Forelimb muscle (tissue), 1 donor: ENCODE data around the gene PIGO. TPM values are rescaled to one million over a fixed set of nuclear protein-coding genes. Genes with fewer than 3 reads are reported as not detected.

ENCODE experiments used
- DNase-seq: peaks from one replicate; pipeline ENCODE4 v3.0.0-alpha.2; 2013; ENCODE audit warnings: low read depth
- polyA plus RNA-seq: library from polyadenylated mRNA; unstranded; fragments of 120-200 nt; gene quantifications from one replicate; pipeline ENCODE4 v1.2.1, GENCODE V29; 2013; ENCODE audit not compliant: insufficient read length

PIGO gene
- polyA plus RNA-seq, 1 donor, result 11.2 TPM

DNA sequence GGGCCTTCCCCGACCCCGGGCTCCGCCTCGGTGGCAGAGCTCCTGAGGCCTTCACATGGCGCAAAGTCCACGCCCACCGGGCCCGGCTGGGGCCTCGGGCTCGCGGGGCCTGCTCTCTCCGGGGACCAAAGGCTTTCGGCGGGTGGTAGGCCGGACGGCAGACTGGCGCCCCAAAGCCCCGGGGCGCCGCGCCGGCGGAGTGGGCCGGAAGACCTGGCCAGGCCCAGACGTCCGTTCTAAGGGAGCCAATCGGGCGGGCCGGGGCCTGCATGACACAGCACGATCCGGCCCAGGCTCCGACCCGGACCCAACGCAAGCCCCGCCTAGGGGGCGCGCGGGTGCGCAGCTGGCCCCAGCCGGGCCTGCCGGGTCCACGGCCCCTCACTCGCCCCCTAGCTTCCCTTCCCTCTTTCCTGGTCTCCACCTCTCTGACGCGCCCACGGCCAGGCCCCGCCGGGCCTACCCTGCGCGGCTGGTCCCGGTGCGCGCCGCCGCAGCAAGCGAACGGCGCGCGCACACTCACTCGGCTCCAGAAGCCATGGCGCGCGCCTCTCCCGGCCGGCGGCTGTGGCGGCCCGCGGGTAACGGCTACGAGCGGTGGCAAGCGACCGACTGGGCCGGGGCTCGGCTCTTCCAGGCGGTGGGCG lies 24.5 kb downstream of the PIGO start:
- DNase-seq, result no peak

DNA sequence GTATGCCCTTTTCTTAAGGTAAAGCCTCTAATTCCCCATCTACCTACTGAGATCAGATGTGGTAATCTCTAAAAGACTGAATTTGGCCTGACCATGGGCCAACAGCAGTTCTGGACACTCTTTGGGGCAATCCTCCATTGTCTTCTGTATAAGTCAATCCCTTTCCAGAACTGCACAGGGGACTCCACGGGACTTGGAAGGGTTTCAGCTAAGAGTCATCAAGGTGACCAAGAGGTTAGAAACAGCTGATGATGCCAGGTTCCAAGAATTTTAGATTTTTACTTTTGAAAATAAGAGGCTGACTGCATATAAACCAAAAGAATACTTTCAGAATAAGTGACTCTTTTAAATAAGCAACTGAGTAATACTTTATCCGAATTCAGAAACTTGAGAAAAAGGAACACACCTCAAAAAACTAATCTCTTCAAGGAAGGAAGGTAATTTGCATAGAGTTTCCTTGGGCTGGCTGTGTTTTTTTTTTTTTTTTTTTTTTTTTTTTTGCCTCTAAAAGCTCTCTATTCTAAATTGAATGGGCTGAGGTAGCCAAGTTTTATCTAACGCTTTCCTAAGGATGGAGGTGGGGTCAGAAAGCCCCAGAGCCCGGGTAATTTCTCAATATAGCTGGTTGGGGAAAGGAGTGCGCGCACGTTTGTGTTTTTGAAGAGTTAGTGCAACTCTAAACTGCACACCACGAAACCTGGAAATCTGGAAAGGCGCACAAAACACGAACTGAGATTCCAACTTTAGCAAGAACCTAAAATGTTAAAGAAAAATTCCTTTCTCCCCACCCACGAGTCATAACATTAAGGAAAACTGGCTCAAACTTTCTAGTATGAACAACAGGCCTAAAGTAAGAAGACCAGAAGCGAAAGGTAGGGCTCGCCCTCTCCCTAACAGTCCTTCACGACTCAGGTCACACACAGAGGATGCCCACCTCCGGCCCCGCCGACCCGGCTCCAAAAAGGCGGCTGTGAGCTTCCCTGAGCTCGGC lies 25.3 kb downstream of the PIGO start:
- no peak for DNase-seq

DNA sequence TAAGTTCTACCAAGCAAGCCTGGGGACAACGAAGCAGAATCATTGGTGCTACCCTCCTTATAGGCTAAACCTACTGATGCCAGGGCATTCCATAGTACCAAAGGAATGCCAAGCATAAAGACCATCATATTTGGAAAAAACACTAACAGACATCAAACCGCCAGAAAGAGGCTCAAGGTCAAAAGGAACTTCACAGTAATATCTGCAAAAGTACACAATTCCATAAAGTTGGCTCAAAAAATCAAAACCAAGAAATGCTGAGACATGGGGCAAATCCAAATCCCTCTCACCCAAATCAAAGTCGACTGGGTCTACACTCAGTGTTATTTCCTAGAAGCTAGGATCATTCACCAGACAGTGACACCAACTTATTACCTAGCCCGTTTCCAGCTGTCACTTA lies 27.4 kb downstream of the PIGO start:
- DNase-seq, result no peak

DNA sequence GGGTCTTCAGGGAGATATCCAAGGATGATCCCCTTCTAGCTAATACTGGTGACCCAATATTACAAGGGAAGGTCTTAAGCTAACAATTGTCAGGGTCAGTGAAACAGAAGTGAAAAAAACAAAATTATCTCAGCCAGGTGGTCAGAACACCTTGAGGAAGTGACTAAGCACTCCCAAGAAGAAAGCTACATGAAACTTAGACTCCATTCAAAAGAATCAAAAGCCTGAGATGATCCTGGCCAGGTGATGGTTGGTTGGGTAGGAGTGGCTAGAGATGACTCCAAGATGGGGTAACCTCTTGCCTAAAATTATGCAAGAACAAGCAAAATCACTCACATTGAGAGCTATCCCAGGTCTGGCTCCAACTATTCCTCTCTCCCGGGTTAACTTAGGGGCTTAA lies 29.3 kb downstream of the PIGO start:
- no peak for DNase-seq

DNA sequence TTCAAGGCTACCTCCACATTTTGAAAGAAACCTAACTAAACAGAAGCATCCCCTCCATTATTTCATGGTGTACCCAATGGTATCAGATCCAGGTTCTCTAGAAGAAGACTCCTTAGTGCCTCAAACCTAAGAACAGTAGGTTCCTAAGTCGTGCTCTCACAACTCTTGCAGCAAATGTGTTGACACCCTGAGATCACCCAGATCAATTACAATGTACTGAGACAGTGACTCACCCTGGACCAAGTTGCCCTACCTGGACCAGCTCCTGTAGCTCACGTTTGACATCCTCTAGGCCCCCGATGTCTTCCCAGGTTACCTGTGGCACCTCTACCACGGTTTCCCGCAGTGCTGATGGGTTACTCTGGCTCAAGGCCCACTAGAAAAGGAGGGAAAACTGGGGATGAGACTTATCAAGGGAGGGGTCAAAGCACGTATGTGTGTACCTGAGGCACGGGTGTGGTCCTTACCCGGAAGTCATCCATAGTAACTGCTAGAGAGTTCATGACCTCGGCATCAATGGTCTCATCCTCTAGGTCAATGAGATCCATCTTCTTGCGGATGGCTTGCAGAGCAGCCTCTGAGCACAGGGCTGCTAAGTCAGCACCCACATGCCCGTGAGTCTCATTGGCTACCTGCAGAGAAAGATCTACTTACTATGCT lies 35.7 kb downstream of the PIGO start:
- no peak for DNase-seq

DNA sequence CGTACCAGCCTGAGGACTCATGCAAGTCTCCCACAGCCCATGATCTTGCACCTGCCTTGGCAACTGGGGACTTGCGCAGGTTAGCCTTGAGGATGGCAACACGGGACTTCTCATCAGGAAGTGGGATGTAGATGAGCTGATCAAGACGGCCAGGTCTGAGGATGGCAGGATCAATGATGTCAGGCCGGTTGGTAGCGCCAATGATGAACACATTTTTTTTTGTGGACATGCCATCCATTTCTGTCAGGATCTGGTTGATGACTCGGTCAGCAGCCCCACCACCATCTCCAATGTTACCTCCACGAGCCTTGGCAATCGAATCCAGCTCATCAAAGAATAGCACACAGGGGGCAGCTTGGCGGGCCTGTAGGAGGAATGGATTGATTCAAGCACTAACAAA lies 37.0 kb downstream of the PIGO start:
- DNase-seq, result no peak

DNA sequence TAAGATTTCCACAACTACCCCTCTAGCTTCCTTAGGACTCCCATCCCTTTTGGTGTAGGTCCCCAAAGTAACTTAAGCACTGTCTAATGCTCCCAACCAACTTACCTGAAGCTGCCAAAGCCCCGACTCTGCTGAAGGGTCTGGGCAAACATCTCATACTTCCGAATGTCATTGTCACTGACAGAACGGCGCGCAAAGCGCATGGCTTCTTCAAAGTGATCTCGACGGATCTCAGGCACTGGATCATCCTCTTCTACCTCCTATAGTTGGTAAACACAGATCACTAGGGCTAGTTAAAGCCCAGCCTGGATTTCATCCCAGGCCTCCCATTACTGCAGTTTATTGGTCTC lies 39.1 kb downstream of the PIGO start:
- DNase-seq, result no peak

DNA sequence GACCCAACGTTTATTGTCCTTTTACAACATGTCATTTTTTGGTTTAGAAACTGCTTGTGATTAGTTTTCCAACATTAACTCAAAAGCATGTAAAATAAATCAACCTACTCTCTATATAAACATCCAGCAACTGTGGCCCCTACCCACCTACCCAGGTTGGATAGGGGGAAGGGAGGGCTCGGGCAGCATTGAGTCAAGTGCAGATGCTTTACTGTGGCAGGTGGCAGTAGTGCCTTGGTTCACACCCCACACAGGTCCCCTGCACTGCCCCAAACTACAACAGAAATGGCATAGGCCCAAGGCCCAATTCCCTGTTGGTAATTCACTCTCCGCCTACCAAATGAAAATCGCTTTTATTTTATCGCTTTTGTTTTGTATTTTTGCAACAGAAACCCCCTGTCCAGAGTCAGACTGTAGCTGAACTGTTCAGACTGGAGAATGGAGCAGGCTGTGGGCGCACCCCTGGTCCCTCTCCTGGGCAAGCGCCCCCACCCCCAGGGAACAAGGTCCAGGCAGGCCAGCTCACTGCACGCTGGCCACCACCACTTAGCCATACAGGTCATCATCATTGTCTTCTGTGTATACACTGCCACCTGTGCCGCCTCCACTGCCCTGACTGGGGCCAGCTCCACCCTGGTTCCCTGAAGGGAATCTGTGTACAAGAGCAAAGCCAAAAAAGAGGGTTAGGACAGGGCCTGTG lies 39.7 kb downstream of the PIGO start:
- DNase-seq, result no peak

DNA sequence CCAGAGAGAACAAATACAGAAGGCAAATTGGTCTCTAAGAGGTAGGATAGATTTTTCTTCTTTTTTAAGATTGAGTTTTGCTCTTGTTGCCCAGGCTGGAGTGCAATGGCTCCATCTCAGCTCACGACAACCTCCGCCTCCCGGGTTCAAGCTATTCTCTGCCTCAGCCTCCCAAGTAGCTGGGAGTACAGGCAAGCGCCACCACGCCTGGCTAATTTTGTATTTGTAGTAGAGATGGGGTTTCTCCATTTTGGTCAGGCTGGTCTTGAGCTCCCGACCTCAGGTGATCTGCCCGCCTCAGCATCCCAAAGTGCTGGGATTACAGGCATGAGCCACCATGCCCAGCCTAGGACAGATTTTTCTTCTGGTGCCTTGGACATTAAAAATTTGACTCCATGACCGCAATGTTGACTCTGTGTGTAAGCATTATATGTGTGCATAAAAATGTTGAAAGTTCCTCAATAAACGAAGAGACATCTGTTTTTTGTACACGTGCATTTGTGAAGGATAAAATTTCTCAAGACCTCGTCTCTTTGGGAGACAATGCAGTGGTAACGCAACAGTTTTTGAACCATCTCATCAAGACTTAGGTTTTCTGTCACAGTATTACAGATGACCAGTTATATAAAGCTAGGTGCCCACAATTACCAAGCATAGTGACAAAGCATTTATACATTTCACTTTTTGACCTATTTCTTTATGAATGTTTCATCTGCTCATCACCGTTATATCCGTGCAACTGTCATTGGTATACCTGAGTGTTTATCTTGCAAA lies 41.3 kb downstream of the PIGO start:
- no peak for DNase-seq

DNA sequence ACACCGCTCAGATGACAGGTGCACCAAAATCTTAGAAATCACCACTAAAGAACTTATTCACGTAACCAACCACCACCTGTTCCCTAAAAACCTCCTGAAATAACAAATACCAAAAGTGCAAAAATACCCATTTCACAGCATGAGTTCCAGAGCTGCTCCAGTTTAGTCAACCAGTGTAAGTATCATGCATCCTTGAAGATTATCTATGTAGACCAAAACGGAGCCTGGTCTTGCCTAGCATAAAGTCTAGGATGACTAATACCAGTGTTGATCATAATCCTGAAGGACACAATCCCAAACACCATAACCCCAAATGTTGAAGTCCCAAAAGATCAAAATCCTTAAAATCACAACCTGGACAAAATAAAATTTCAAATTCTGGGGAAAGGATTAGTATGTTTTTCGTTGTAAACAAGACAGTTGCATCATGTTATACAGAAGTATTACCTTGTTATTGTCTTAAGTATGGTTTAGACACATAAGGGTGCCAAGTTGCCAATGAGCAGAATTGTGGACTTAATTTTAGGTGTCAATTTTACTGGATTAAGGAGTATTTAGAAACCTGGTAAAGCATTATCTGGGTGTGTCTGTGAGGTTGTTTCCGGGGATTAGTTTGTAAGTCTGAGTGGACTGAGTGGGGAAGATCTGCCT lies 42.1 kb downstream of the PIGO start:
- no peak for DNase-seq

DNA sequence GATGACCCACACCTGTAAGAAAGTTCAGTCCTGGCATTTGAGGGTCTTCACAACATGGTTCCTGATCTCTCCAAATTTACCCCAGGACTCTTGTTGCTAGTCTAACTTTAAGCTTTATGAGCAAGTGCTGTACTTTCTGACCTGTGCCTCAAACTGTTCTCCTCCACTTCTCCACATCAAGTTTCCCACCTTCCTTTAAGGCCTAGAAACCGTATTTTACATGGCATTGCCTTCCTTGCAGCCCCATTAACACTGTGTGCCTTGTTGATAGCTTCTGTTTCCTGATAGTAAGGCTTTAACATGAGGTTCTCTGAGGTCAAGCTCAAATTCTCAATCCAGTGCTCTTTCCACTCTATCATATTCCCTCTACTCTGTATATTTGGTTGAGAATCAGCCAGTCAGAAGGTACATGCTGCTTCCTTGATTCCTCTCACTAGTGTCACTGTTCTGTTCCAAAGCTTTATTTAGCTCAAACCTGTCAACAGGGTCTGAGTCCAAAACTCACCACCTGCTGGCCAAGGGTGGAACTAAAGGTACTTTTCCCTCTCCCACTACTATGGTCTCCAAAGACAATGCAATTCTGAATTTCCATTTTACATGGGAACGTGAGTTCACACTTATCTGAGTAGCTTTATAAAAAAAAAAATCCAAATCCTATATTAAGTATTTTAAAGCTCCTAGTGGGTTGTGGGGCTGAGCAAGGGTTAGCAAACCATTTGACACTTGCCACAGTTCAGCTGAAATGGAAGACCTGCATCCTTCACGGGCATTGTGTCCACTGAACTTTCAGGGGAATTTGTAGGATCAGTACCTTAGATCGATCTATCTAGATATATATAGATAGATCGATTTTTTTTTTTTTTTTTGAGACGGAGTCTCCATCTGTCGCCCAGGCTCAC lies 45.1 kb downstream of the PIGO start:
- no peak for DNase-seq

DNA sequence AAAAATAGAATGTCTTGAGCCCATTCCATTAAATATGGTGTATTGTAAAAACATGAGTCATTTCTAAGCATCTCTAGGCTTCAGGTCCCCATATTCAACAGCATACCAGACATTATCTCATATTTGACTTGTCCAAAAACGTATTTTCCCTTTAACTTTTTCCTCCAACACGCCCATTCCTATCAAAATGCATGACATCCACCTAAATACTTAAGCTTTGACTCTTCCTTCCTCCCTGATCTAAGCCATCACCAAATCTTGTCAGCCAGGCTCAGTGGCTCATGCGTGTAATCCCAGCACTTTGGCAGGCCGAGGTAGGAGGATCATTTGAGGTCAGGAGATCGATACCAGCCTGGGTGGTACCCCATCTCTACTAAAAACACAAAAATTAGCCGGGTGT lies 47.9 kb downstream of the PIGO start:
- no peak for DNase-seq

DNA sequence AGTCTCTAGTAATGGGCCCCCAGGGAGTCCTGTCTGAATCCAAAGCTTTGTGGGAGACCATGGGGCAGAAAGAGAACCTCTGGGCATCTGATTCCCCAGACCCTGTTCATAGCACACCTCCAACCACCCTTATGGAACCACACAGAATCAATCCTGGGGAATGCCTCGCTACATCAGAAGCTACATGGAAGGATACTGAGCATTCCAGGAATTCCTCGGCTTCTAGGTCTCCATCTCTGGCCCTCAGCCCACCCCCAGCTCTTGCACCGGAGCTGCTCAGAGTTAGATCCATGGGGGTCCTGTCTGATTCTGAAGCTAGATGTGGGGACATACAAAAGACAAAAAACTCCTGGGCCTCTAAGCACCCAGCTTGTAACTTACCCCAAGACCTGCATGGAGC lies 52.3 kb downstream of the PIGO start:
- DNase-seq, result no peak

DNA sequence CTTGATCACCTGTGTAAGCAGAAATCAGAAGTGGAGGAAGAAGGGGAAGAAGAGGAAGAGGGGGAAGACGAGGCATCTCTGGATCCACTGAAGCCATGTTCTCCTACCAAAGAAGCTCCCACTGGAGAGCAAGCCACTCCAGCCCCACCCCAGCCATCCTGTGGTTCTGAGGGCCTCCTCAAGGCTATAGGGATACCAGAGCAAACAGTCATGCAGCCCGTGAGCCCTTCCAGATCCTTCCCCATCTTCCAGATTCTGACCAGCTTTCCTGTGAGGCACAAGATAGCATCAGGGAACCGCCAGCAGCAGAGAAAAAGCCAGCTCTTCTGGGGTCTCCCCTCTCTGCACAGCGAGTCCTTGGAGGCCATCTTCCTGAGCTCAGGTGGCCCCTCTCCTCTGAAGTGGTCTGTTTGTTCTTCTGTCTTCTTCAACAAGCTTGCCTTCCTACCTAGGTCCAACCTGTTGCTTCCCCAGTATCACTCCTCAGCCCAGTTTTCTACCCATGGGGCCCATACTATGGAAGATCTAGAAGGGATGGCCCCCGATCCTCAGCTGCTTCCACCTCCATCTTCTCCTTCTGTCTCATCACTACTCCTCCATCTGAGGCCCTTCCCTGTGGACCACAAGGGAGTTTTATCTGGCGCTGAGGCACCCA lies 53.4 kb downstream of the PIGO start:
- DNase-seq, result no peak

DNA sequence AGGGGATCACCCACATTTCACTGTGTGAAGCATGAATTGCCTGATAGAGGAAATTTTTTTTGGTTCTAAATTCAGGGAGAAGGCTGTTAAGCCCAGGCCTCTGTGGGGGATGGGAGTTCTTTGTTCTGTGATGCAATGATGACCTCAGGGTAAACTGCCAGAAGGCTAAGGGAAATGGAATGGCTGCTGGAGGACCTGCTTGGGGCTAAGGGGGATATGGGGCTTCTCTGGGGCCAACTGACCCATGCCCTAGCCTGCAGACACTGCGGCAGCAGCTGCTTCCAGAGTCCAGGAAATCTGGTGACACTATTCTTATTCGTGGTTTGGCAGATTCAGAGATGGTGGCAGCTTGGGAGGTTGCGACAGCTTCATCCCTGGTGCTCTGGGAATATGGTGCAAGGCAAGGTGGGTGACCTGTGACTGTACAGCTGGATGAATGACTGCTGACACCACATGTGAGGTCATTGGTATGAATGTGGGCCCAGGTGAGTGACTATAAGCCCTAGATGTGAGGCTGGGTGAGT lies 54.2 kb downstream of the PIGO start:
- no peak for DNase-seq
